H1 (cell line): ENCODE results near the gene CELSR3. TPM values are rescaled to one million over a fixed set of nuclear protein-coding genes. Genes with fewer than 3 reads are reported as not detected.

Experiments used
- CTCF ChIA-PET: fragments of 300-600 bp; sonication (Branson Sonifier 250); formaldehyde crosslinking; loops from one replicate; lab custom pipeline; 2021; ENCODE audit not compliant: partially characterized antibody; lab: Charles Lee
- POLR2A ChIA-PET: fragments of 300-600 bp; sonication (Branson Sonifier 250); formaldehyde crosslinking; loops from one replicate; lab custom pipeline; 2021; ENCODE audit warnings: inconsistent platforms; ENCODE audit not compliant: partially characterized antibody; lab: Charles Lee
- DNase-seq, 2 experiments: peaks; one replicate each; pipeline versions ENCODE4 v3.0.0 to v3.0.0-alpha.2; 2010 to 2022; ENCODE audit warnings: low spot score in 2 of 2, low read depth in 1 of 2, mixed read lengths in 1 of 2
- FAIRE-seq: peaks from 2 replicates; lab custom pipeline; 2011; peaks lifted over from hg19 to GRCh38; lab: Jason Lieb, UNC
- H2AFZ ChIP-seq: 2 replicates; pipeline ENCODE4 v1.8.1; 2012; ENCODE audit warnings: low read length, inconsistent platforms
- H2AK5ac ChIP-seq: 2 replicates; pipeline ENCODE4 v1.6.1; 2013; ENCODE audit warnings: low read depth, low read length
- H2BK120ac ChIP-seq: replicated peaks from 2 replicates; pipeline ENCODE3; 2013; ENCODE audit warnings: low read depth, low read length, inconsistent platforms
- H2BK12ac ChIP-seq: 2 replicates; pipeline ENCODE4 v1.6.1; 2013; ENCODE audit warnings: low read depth, low read length
- H2BK15ac ChIP-seq: 2 replicates; pipeline ENCODE4 v1.6.1; 2013; ENCODE audit warnings: low read length
- H2BK20ac ChIP-seq: 2 replicates; pipeline ENCODE4 v1.6.1; 2013; ENCODE audit warnings: low read length
- H2BK5ac ChIP-seq: 2 replicates; pipeline ENCODE4 v1.6.1; 2013; ENCODE audit warnings: low read depth, low read length
- H3K14ac ChIP-seq: 2 replicates; pipeline ENCODE4 v1.6.1; 2013; ENCODE audit warnings: inconsistent platforms; ENCODE audit not compliant: insufficient read length
- H3K18ac ChIP-seq: 2 replicates; pipeline ENCODE4 v1.6.1; 2013; ENCODE audit warnings: low read length; ENCODE audit errors: extremely low read depth
- H3K23ac ChIP-seq: 2 replicates; pipeline ENCODE4 v1.6.1; 2013; ENCODE audit warnings: inconsistent platforms; ENCODE audit not compliant: insufficient read length
- H3K23me2 ChIP-seq: 2 replicates; pipeline ENCODE4 v1.6.1; 2013; ENCODE audit warnings: low read depth, low read length
- H3K27ac ChIP-seq: 2 replicates; pipeline ENCODE4 v1.6.1; 2011; ENCODE audit warnings: low read depth, low read length, inconsistent platforms
- H3K27me3 ChIP-seq, 4 experiments: replicated peaks in 1 of 4; 1 replicate in 1 of 4; 2 replicates in 3 of 4; pipeline versions ENCODE4 v1.6.1 to v1.8.1; 2011 to 2013; ENCODE audit warnings: low read length in 3 of 4, mild to moderate bottlenecking in 3 of 4, inconsistent platforms in 2 of 4, mixed read lengths in 2 of 4, moderate library complexity in 1 of 4; ENCODE audit not compliant: control insufficient read depth in 3 of 4, insufficient read depth in 3 of 4; ENCODE audit errors: extremely low read depth in 1 of 4
- H3K36me3 ChIP-seq, 4 experiments: 2 replicates each; pipeline versions ENCODE4 v1.6.1 to v1.8.1; 2011 to 2013; ENCODE audit warnings: mild to moderate bottlenecking in 4 of 4, low read length in 3 of 4, moderate library complexity in 2 of 4, control low read depth in 1 of 4, inconsistent platforms in 1 of 4; ENCODE audit not compliant: insufficient read depth in 4 of 4, control insufficient read depth in 2 of 4
- H3K4ac ChIP-seq: replicated peaks from 2 replicates; pipeline ENCODE3; 2013; ENCODE audit warnings: low read length, low read depth, mixed read lengths, inconsistent platforms; ENCODE audit not compliant: insufficient read length
- H3K4me1 ChIP-seq, 4 experiments: replicated peaks in 1 of 4; 1 replicate in 1 of 4; 2 replicates in 3 of 4; pipeline versions ENCODE4 v1.6.1 to v1.8.1; 2011 to 2013; ENCODE audit warnings: low read length in 3 of 4, inconsistent platforms in 2 of 4, mixed read lengths in 1 of 4; ENCODE audit not compliant: insufficient read depth in 4 of 4, control insufficient read depth in 3 of 4
- H3K4me2 ChIP-seq, 2 experiments: 2 replicates each; pipeline versions ENCODE4 v1.6.1 to v1.8.1; 2011 to 2013; ENCODE audit warnings: low read depth in 2 of 2, low read length in 2 of 2, control low read depth in 1 of 2, inconsistent platforms in 1 of 2, mild to moderate bottlenecking in 1 of 2; ENCODE audit not compliant: insufficient read depth in 1 of 2
- H3K4me3 ChIP-seq, 4 experiments: fragments of 200-600, 300-600 bp in 1 of 4; sonication (generic), shearing (Covaris generic), sonication (Bioruptor Twin) in 1 of 4; 2 replicates each; pipeline versions ENCODE4 v1.5.1 to v1.8.1; 2011 to 2016; ENCODE audit warnings: low read length in 4 of 4, low read depth in 3 of 4, control low read depth in 2 of 4, inconsistent platforms in 2 of 4, mild to moderate bottlenecking in 2 of 4, mixed read lengths in 1 of 4, moderate library complexity in 1 of 4; ENCODE audit not compliant: insufficient read depth in 2 of 4; ENCODE audit errors: extremely low read depth in 1 of 4
- H3K56ac ChIP-seq: replicated peaks from 2 replicates; pipeline ENCODE3; 2013; ENCODE audit warnings: low read depth, mild to moderate bottlenecking, mixed read lengths, low read length, inconsistent platforms; ENCODE audit not compliant: insufficient read length
- H3K79me1 ChIP-seq: 2 replicates; pipeline ENCODE4 v1.6.1; 2013; ENCODE audit warnings: low read depth, low read length, control low read depth
- H3K79me2 ChIP-seq, 2 experiments: 2 replicates each; pipeline versions ENCODE4 v1.6.1 to v1.8.1; 2012 to 2013; ENCODE audit warnings: low read length in 2 of 2, mild to moderate bottlenecking in 2 of 2, inconsistent platforms in 1 of 2; ENCODE audit not compliant: insufficient read depth in 2 of 2, control insufficient read depth in 1 of 2
- H3K9ac ChIP-seq, 4 experiments: replicated peaks in 1 of 4; 1 replicate in 1 of 4; 2 replicates in 3 of 4; pipeline versions ENCODE4 v1.6.1 to v1.8.1; 2011 to 2013; ENCODE audit warnings: low read depth in 3 of 4, low read length in 3 of 4, control low read depth in 2 of 4, mild to moderate bottlenecking in 2 of 4, moderate library complexity in 2 of 4, inconsistent platforms in 1 of 4; ENCODE audit errors: extremely low read depth in 1 of 4
- H3K9me3 ChIP-seq, 2 experiments: 2 replicates each; pipeline versions ENCODE4 v1.6.1 to v1.8.1; 2012 to 2013; ENCODE audit warnings: mild to moderate bottlenecking in 2 of 2, moderate library complexity in 2 of 2, control low read depth in 1 of 2, inconsistent platforms in 1 of 2, low read depth in 1 of 2, low read length in 1 of 2, mixed read lengths in 1 of 2; ENCODE audit not compliant: insufficient read depth in 2 of 2
- H4K20me1 ChIP-seq, 2 experiments: replicated peaks in 1 of 2; 2 replicates each; pipeline versions ENCODE3 to v1.8.1; 2011 to 2013; ENCODE audit warnings: inconsistent platforms in 2 of 2, low read length in 2 of 2, mild to moderate bottlenecking in 1 of 2; ENCODE audit not compliant: insufficient read depth in 2 of 2, control insufficient read depth in 1 of 2
- H4K5ac ChIP-seq: 2 replicates; pipeline ENCODE4 v1.6.1; 2013; ENCODE audit warnings: low read length, low read depth, mixed read lengths, inconsistent platforms; ENCODE audit not compliant: insufficient read length
- H4K8ac ChIP-seq: 2 replicates; pipeline ENCODE4 v1.8.0; 2013; ENCODE audit warnings: mild to moderate bottlenecking, moderate library complexity, low read length, inconsistent platforms; ENCODE audit not compliant: insufficient read depth; ENCODE audit errors: extremely low read depth
- H4K91ac ChIP-seq: replicated peaks from 2 replicates; pipeline ENCODE3; 2013; ENCODE audit warnings: low read length, mixed read lengths, inconsistent platforms; ENCODE audit not compliant: insufficient read length
- ATF2 ChIP-seq: IDR thresholded peaks from 2 replicates; pipeline ENCODE4 v1.6.1; 2012; ENCODE audit warnings: low read length, inconsistent platforms
- JUN ChIP-seq: IDR thresholded peaks from 2 replicates; pipeline ENCODE4 v1.6.1; 2011; ENCODE audit warnings: low read depth, mild to moderate bottlenecking, improper control_type of control experiment, low read length
- POLR2A ChIP-seq, 2 experiments: IDR thresholded peaks; 1 replicate in 1 of 2; 2 replicates in 1 of 2; pipeline ENCODE4 v1.6.1; 2011; ENCODE audit warnings: low read depth in 2 of 2, low read length in 2 of 2, mild to moderate bottlenecking in 2 of 2; ENCODE audit errors: control extremely low read depth in 1 of 2
- WGBS, 2 experiments: shearing (Covaris generic) in 1 of 2; methylation state at CpG; one replicate each; pipeline versions ENCODE4 v1.1.6 to v1.1.7; 2013 to 2015; ENCODE audit warnings: low lambda C conversion rate in 2 of 2, mixed read lengths in 2 of 2, inconsistent platforms in 1 of 2, low coverage in 1 of 2, missing lambda C conversion rate in 1 of 2; ENCODE audit not compliant: insufficient replicate concordance in 2 of 2, insufficient coverage in 1 of 2, insufficient read length in 1 of 2; ENCODE audit errors: extremely low coverage in 1 of 2, missing lambda C conversion rate in 1 of 2; 5-methylcytosine and 5-hydroxymethylcytosine counted together
- polyA plus RNA-seq, 7 experiments: library from polyadenylated mRNA; depleted of rRNA in 3 of 7; stranded (reverse) in 5 of 7; unstranded in 2 of 7; fragments of >200 nt in 5 of 7; fragments of 200-250 nt in 2 of 7; gene quantifications; 1 replicate in 5 of 7; 2 replicates in 1 of 7; 4 replicates in 1 of 7; pipeline versions ENCODE4 v1.2.1 to v1.2.3, GENCODE V29; 2011 to 2013; ENCODE audit warnings: missing spikeins in 2 of 7, mixed read lengths in 2 of 7
- total RNA-seq: library from RNA; stranded (reverse); fragmentation: NEBNext Ultra II Directional; extraction: Animal tissue kit (Norgen Biotek cat#: 25700); gene quantifications from 2 replicates; pipeline ENCODE4 v1.2.1, GENCODE V29; 2021

CELSR3 gene
- total and polyA plus RNA-seq, 2 of the 8 experiments (the other 6 are each of a cell fraction or from before 2014, with no cell fraction given), result 11.6 to 29.5 TPM

GRCh38 chr3:48596676-48597407, 65.8 kb downstream of the CELSR3 start:
- Histone ChIP-seq H3K4me2 (no peak overlapping the region), H2BK20ac (no peak overlapping the region), H3K36me3 (peaks cover 31 to 36% (median 32%) of the 10 kb centered on the region in 4 experiments), H4K20me1 (peaks cover 0 to 31% of the 10 kb centered on the region in 2 experiments), H3K27ac (no peak overlapping the region), H3K23ac (no peak overlapping the region), H3K79me2 (no peaks in the 10 kb centered on the region), H3K23me2 (peaks cover 1% of the 10 kb centered on the region; the same call in 1 of the 2 replicates), H3K9me3 (no peaks in the 10 kb centered on the region), H2BK15ac (no peak overlapping the region), H3K56ac (no peak overlapping the region), H4K5ac (no peak overlapping the region), H2BK120ac (no peak overlapping the region), H3K4ac (no peak overlapping the region), H3K4me1 (peaks cover 3 to 18% (median 15%) of the 10 kb centered on the region in 4 experiments; a peak in 6 of 7 replicates), H2BK12ac (no peak overlapping the region), H3K9ac (no peak overlapping the region), H3K27me3 (peaks cover 0 to 6% (median 0%) of the 10 kb centered on the region in 4 experiments; a peak in 4 of 7 replicates), H2AFZ (no peak overlapping the region), H2AK5ac (no peak overlapping the region; the same call in 1 of the 2 replicates), H4K91ac (no peak overlapping the region), H3K4me3 (no peak overlapping the region), H2BK5ac (0 out of 2 replicates have a peak overlapping the region, but pooled peaks have one; percentile 75), H3K79me1 (no peaks in the 10 kb centered on the region), H3K14ac (no peak overlapping the region), H4K8ac (no peak overlapping the region), H3K18ac (no peak overlapping the region; the same call in 1 of the 2 replicates)
- CTCF ChIA-PET, result interaction anchor here (0.6 to 1.5 kb wide), 6 partner anchors 9 to 67 kb away, joined by 3 to 6 read pairs (median 4); partner anchors contain the start of genes CELSR3, SLC26A6 and UQCRC1
- 92% methylated on average over 8 of the region's 8 CpGs; no CpG with 5 or more reads in 1 of the 2 experiments for WGBS, 2 experiments
- POLR2A ChIA-PET, result interaction anchor here (0.7 to 5.1 kb wide), 26 partner anchors 8 to 426 kb away, joined by 3 to 23 read pairs (median 5); partner anchors contain the start of genes CELSR3, PLXNB1, SLC26A6 and UCN2
- no peak for FAIRE-seq
- no peak for DNase-seq
- TF ChIP-seq ATF2 (0 out of 2 replicates have a peak, but pooled peaks have one; percentile 21), POLR2A (IDR thresholded peaks at IDR 0.05; ENCODE audit: control extremely low read depth in 1 of 2, low read depth in 2 of 2, low read length in 2 of 2) (peak in 1 of 2 experiments; percentile 56; a peak in 1 of 3 replicates), JUN (no peak)
